Fibroblast of skin of abdomen (primary cell): ENCODE results near the gene HS1BP3.

Experiments
- DNase-seq: peaks from one replicate; pipeline ENCODE4 v3.0.0-alpha.2; 2013

HS1BP3 gene

DNA sequence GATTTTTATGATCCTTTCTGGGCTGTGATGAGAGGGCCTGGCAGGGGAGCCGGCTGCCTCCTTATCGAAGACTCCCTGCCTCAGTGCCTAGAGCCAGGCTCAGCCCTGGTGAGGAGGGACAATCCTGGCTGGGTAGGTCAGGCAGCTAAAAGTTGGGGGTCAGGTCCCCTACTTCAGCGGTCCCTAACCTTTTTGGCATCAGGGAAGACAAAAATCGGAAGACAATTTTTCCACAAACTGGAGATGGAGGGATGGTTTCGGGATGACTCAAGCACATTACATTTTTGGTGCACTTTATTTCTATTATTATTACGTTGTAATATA is 53.1 kb downstream of the HS1BP3 start:
- no peak for DNase-seq

DNA sequence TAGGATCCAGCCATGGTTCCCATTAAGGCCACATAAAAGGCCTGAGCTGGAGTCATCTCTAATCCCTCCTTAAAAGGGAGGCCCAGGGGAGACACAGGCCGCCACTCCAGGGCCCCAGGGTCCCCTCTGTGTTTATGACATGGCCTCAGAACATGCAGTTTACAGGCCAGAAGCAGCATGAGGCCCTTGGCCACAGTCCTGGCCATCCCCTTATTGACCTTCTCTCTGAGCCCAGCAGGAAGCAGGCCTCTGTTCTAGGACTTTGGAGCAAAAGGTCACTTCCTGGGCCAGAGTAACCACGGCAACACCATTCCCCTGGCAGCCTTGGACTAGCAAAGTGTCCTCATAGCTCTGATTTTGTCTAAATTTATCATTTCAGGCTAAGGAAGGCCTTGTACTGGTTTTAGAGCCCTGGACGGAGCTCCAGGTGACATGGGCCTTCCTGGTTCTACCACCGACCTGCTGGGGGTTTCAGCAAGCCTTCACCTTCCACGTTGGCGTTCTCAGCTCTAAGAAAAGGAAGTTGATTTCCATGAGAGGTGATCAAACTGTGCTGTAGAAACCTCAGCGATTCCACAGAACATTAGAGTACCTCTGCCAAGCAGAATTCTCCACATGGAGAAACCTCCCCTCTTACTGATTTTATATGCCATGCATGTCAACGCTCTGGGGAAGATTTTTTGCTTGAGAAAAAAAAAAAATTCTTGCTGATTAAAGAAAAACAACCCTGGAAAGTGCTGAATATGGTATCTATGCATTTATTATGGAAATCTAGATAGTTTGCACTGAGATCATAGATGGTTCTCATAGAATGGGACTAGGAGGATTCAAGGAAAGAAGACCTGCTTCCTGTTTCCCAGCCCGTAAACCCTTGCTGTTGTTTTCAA is 53.7 kb downstream of the HS1BP3 start:
- no peak for DNase-seq

DNA sequence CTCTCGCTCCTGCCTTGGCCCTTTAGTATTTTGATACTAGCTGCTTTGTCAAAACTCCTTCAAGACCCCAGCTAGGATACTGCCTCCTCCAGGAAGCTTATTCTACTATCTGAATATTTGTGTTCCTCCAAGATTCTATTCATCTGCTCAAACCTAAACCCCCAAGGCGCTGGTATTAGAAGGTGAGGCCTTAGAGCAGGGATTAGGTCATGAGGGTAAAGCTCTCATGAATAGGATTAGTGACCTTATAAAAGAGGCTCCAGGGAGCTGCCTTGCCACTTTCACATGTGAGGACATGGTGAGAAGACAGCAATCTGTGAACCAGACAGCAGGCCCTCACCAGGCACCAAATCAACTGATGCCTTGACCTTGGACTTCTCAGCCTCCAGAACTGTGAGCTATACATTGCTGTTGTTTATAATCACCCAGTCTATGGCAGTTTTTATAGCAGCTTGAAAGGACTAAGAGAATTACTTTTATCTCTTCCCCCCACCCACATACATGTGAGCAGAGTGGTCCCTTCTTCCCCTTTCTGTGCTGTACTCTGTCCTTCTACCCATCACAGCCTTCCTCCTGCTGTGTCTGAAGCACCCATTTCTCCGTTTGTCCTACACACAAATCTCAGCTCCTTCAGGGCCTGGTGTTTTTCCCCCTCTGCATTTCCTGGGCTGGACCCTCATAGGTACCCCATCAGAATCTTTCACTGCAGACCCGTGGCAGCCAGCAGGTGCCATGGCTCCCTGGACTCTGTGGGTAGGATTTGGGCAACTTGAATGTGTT is 54.5 kb downstream of the HS1BP3 start:
- no peak for DNase-seq

DNA sequence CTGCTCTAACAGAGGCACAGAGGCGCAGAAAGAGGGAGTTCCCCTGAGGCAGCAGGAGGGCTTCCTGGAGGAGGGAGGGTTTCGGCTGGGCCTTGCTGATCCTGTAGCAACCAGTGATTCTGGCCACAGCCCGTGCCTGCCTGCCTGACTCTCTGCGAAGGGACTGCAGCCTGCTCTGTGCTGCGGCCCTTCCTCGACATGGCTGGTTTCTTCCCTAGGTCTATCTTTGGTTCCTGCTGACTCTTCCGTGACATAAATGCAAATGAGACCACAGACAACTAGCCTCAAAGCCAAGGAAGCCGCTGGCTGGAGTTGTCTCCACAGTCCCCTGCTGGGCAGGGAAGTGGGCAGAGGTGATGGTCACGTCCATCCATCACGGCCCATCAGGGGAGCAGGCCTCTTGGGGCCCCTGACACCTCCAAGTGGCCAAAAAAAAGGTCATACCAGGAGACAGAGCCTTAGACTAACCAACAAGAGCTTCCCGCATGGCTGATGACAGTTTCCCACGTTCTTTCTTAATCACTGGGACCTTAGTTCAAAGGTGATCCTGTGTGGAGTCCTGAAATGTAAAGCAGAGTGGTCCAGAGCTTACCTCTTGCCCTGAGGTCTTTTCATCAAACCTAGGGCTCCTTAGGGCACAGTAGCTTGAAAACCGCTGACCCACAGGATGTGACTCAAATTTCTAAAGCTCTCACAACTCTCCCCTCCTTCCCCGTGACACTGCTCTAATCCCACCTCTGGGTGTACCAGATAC is 55.3 kb downstream of the HS1BP3 start:
- DNase-seq = no peak

DNA sequence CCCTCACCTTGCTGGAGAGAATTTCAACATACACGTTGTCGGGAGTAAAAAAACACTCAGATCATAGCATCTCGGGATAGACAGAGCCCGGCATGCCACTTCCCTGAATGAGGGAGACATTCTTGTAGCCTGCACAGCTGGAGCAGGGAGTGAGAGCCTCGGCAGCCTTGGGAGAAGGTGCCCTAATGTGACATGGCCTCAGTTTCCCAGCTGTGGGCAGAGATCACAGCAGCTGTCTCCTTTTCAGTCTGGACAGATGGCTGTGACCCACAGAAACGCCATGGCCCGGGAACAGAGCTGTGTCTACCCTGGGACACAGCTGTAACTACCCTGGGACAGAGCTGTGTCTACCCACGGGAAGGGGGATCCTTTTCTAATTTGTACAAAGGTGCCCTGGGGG is 55.9 kb downstream of the HS1BP3 start:
- DNase-seq = no peak

DNA sequence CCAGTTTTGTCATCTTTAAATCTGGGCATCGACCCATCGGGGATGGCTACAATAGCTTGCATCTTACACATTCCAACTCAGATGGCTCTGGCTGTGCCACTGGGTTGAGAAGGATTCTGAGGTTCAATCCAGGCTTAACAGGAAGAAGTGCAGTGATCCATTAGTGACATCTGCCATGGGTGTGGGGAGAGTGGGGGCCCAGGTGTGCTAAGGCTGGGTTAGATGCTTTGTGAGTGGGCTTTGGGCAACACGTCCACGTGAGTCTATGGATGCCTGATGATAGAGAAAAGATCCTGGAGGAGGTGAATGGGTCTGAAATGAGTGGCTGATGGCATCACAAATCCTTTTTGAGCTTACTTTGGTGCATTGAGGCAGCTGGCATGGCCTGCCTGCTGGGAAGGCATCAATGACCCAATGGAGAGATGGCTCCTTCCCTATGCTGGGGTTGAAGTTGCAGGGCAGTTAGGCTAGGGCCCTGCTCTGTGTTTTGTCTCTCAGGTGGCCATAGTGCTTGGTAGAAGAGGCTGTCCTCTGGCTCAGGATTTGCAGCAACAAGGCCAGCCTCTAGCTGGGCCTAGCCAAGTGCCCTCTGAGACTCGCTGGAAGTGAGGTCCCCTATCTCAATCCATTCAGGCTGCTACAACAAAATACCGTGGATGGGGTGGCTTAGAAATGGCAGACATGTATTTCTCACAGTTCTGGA is 56.7 kb downstream of the HS1BP3 start:
- DNase-seq = no peak

DNA sequence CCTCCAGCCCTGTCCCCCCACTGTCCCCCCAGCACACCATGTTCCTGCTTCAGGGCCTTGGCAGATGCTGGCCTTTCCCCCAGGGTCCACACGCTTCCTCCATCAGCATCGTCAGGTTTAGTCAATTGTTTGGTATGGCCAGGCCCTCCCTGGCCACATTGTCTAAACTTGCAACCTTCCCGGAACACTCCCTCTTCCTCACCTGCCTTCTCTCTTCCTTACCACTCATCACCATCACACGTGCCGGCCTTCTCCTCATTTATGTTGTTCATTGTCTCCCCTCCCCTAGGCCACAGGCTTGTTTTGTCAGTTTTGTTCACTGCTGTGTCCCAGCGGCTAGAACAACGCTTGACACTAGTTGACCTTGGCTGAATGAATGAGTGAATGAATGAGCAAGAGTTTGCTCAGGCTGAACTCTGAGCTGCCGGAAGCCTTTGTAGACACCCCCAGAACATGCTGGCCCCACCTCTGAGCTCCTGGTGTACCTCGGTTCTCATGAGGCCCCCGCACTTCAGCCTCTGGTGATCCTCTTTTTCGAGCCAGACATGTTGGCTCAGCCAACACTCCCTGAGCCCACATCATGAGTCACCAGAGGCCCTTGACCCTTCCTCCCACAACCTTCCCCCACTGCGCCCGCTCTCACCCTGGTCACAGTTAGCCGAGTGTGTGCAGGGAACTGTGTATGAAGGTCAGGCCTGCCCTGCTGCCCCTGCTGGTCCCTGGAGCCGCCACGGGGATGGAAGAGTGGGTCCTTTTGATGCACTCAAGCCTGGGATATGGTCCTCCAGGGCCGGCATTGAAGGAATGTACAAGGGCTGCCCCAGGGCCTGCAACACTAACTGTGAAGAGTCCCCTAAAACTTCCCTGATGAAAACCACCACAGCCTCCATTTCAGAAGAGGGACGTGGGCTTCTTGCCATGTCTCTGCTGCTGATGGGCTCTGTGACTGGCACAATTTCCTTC is 57.5 kb downstream of the HS1BP3 start:
- peak; percentile 54 for DNase-seq

DNA sequence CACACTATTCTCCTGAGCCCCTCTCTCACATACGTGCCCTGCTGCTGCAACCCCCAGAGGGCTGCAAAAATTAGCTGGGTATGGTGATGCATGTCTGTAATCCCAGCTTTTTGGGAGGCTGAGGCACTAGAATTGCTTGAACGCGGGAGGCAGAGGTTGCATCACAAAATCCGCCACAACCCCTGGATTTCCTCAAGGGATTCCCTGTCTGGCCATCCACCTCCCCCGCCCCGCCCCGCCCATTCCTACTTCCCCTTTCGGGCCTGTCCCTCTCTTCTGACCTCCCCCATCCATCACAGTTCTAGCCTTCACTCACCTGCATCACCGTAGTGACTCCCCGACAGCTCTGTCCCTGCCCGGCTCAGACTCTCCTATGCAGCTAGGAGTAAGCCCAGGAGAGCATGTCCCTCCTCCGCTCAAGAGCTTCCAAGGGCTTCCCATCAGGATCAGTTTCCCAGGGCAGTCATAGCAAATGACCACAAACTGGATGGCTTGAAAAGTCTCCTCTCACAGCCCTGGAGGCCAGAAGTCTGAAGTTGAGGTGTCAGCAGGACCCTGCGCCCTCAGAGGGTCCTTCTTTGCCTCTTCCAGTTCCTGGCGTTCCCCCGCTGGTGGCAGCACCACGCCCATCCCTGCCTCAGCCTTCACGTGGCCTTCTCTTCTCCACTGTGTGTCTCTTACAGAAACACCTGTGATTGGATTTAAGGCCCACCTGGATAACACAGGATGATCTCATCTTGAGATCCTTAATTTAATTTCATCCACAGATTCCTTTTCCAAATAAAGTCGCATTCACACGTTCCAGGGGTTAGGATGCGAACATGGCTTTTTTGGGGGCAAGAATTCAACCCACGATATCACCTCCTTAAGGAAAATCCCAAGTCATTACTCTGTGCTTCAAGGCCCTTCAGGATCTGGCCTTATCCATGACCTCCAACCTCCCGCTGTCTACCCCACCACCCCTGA is 58.5 kb downstream of the HS1BP3 start:
- no peak for DNase-seq

DNA sequence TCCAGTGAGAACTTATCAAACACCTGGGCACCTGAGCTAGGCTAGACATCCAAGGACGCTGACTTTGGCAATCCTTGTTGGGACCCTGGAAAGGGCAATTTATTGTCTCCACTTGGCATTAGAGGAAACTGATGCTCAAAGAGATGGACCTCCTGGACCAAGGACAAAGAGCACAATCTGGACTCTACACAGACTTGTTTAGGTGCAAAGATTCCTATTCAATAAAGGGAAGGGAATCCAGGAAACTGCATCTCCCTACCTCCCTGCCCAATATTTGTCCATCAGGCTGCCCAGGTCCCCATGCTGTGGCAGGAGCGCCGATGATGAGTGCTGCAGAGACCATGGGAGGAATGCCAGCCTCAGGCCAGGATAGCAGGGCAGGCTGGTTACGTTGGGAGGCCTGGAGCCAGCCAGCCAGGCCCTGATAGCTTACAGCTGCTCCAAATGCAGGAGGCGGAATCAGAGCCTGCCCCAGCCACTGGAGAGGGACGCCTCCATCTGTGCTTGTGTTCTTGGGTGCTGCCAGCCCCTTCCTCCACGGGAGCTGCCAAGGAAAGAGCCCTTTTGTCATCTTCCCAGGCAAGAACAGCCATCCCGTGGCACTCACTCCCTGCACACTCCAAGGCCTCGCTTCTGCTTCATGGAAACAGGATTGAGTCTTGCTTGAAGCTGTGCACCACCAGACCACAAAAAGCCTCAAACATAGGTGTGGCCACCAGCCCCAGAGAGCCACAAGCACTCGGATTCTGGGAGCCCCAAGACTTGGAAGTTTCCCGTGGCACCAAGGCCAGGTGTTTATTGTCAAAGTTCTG is 60.0 kb downstream of the HS1BP3 start:
- no peak for DNase-seq

DNA sequence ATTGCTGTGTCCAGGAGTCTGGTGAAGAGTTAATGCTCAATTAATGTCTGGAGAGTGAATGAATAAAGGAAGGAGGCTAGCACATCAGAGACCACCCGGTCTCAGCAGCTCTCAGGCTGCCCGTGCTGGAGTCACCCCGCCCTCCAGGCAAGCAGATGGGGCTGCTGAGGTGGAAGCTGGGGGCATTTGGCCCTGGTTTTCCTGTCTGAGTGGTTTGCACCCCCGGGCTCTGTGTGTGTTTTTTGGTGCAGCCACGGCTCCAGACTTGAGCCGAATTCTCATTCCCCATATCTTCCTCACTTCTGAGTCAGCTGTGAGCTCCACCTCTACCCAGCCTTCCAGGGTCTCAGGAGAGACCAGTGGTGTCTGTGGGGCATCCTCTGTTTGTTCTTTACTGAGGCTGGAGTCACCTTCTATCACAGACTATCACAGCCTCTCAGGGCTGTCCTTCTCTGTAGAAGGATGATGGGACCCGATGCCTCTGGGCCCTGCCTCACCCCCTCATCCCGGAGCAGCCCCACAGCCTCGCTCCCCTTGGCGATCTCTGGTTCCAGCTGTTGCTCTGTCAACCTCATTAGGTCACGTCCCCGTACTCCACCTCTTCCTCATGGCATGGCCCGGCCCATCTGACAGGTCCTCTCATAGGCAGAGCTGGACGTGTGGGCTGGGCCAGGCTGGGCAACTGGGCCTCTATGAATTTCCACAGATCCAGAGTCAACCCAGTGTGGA is 60.8 kb downstream of the HS1BP3 start:
- DNase-seq = peak; percentile 67

DNA sequence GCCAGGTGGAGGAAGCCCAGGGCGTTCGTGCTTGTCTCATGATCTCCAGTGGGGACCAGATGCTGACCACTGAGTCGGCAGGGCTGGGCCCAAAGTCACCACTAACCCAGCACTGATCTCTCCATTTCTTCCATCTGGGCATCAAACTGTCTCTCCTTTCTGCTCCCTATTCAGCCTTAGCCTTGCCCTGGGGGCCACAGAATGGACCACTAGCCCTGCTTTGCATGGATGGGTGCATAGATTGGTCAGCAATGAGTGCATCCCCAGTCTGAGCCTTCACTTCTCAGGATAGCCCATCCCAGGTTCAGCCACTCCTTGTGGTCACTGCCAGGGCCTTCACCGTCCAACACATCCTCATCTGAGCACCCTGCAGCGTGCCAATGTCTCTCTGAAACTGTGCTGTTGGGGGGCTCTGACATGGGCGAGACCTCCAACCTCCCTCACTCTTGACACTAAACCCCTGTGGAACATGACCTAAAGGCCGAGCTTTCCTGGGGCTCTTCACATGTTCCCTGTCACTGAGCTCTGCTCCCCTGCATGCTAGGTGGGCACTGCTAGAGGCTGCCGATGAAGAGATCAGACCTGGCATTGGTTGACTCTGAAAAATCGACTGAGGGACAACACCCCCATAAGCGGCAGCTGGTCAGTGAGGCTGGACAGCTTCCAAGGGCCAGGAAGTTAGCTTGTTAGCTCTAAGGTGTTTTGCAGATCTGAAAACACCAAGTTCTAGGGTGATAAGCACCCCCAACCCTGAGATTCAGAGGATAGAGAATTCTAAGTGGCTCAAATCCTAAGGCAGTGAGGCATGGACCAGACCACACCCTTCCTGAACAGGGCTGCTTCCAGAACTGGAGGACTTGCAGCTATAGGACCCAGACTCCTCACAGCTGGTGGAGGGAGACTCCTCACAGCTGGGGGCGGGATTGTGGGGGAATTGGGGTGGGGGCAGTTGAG is 61.7 kb downstream of the HS1BP3 start:
- no peak for DNase-seq

DNA sequence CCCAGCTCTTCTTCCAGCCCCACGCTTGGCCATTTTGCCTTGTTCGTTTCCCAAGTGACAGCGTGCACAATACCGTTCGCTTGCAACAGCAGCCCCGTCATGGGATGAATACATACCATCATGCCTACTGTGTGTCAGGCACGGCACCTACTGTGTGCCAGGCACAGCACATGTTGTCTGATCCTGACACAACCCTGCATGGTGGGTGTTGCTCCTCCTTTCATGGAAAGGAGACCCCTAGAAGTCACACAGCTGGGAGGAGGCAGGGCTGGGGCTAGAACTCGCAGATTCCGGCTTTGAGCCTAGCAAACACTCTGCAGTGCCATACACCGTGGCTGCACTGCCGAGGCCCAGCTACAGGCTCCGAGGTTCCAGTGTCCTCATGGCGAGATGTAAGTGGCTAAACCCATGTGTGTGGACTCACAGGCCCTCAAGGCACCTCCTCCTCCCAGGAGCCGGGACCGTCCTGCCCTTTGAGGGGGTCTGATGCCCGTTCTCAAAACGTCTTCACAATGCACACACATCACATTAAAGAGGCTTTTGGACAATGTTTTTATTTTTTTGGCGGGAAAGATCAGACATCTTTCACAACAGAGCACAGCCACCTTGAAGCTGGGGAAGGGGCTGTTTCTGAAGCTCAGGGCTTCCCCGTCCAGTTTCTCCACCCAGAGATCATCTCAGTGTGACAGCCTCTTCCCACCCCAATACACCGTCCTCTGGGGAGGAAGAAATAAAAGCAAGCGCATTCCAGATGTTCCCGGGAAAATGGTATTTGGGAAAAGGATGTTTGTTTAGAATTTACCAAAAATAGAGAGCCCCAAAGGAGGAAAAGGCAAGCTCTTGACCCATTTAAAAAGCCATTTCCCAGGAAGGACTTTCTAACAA is 64.9 kb downstream of the HS1BP3 start:
- no peak for DNase-seq

DNA sequence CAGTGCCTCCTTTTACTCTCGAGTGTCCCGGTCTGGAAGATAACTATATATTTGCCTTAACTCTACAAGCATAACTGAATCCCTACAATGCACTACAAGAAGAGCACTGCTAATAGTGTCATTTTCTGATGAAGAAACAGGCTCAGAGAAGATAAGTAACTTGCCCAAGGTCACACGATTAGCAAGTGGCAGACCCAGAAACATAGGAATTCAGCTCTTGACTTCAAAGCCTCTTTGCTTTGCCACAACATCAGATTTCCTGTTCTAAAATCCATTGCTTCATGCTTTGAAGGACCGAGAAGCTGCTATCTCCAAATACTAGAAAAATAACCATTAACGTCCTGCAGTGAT is 65.6 kb downstream of the HS1BP3 start:
- no peak for DNase-seq

DNA sequence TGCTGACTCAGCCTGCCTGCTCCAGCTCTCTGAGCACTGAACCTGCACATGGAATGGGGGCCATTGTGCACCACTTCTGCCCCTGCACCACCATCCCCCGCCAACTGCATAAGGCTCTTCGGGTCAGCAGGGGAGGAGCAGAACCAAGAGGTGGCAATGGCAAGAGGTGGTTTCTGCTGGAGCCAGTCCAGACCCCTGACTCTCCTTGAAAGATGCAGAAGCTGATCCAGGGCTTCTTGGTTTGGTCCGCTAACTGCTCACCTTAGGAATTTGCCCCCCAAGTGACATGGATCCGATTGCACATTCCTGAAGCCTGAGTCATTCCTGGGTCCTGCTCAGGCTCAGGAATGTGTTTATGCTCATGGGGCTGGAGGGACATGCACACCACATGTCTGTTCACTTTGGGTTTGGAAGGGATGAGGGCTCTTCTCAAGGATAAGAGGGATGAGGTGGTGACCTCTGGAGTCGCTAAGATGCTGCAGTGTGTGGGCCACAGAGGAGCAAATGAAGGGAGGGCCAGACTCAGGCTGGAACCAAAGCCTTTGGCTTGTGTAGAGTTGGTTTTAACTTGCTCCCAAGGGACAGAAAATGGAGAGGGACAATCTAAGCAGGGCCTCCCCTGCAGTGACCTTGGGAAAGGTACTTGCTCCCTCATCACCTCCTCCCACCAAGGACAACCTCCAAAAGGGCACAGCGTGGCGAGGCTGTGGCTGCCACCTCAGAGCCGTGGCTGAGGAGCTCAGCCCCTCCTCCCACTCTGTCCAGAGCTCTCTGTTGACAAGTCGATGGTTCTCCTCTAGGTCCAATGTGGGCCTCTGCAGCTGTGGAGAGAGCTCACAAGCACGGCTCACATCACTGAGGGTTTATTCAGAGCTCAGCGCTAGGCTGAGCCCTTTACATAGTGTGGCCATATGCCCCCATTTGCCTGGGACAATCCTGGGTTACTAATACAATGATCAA is 66.2 kb downstream of the HS1BP3 start:
- DNase-seq = peak; percentile 99

DNA sequence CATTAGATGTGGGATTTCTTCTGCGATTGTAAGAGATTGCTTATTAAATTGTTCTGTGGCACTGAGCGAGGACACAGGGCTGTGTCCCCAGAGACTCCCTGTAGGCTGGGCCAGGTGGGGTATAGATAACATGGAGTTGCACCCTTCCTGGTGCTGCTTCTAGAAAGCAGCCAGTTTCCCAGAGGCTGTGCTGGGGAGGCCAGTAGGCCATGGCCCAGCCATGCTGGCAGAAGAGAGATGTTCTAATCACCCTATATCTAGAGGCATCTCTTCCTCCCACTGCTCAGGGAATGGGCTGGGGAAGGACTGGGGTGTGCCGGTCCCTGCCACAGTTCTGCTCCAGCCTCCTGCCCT is 66.9 kb downstream of the HS1BP3 start:
- no peak for DNase-seq
